Activated T-cell treated with anti-CD3 and anti-CD28 coated beads for 24 hours (primary cell): ENCODE results near the gene MXRA7.
"Not testable (repeated sequence)": the region's sequence is repeated elsewhere in the genome, so short reads cannot be mapped to it uniquely, and the experiment has no call there.

Experiments used
- DNase-seq: peaks from one replicate; pipeline ENCODE4 v3.0.0-alpha.2; 2020; ENCODE audit warnings: low read depth

MXRA7 gene

DNA sequence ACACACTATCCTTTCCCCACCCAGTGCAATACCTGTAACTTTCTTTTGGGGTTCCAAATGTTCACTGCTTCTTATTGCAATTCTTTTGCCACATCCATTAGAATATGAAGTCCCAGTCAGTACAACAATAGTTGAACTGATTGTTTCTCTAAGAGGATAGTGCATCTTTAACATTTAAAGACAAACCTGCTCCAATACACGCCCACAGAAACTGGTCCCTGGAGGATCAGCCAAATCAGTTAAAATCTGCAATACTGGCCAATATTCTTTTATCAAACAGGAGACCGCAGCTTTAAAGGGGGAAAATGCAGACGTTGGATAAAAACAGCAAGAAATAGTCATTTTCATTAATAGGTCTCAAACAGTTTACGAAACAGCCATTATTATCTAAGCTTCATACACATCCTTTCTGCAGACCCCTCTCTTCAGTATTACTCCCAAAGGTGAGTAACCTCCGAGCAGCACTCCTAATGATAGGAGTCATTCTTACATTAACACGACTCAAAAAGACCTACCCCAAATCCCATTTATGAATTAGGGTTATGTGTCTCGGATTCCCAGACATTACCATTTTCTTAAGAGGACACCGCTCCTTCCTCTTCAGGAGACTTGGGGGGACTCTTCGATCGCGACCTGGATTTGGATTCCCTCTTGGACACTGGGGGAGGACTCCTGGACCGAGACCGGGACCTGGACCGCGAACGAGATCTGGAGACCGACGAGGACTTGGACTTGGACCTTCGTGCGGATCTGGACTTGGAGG is 25.0 kb upstream of the MXRA7 start:
- DNase-seq: no peak

DNA sequence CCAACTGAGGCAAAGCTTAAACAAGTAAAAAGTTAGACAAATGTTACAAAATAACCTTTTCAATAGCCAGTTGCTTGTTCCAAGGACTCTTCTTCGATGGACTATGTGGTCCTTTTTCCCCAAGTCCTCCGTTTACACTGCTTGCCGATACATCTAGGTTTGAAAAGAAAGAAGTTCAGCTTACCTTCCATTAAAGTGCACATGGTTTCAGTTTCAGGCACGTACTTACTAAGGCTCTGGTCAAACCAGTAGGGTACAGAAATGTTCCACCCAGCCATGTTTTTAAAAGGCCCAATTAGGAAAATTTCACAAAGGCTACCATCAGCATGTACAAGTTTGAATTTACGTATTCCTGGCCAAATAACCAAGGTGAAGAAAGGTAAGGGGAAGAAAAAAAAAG is 24.2 kb upstream of the MXRA7 start:
- DNase-seq: no peak

DNA sequence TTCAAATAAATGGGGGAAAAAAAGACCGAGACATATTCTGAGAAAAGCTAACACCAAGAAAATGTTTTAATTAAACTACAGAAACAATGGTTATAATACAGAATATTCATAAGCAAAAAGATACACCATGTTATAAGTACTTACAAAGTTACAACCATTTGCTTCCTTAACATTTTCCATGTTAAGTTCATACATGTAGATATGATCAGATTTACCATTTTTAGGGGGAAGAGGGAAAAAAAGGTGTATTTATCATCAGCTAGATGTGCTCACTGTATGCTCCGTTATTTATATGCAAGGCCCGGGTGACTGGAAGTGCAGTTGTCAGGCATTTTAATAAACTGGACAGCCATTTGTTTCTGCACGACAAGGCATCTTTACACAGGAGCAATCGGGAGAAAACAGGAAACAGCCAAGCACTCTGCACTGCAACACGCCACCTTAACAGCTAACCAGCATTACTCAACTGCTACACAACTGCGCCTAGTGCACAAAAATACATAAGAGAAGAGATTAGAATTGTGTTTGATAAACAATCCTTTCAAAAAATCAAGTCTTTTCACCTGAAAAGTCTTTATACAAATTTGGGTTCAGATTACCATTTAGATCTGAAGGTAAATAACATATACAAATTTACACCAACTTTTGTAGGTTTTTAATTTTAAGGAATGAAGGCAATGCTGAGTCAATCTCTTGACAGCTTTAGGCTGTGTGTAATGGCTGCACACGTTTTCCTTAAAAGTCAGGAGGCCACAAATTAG is 23.5 kb upstream of the MXRA7 start:
- DNase-seq: no peak

DNA sequence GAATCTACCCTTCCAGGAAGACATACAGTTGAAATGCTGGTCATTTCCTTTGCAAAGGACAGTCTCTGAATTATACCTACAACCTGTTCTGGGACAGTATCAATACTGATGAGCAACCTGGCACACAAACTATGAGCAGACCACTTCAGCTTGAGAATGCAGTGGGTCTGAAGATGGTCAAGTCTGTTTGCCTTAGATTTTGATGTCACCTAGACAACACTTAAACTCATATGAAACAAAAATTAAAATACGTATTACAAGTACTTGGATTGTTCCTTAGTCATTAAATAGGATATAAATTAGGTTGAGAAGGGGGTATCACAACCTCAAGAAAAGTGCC is 22.8 kb upstream of the MXRA7 start:
- DNase-seq: no peak

DNA sequence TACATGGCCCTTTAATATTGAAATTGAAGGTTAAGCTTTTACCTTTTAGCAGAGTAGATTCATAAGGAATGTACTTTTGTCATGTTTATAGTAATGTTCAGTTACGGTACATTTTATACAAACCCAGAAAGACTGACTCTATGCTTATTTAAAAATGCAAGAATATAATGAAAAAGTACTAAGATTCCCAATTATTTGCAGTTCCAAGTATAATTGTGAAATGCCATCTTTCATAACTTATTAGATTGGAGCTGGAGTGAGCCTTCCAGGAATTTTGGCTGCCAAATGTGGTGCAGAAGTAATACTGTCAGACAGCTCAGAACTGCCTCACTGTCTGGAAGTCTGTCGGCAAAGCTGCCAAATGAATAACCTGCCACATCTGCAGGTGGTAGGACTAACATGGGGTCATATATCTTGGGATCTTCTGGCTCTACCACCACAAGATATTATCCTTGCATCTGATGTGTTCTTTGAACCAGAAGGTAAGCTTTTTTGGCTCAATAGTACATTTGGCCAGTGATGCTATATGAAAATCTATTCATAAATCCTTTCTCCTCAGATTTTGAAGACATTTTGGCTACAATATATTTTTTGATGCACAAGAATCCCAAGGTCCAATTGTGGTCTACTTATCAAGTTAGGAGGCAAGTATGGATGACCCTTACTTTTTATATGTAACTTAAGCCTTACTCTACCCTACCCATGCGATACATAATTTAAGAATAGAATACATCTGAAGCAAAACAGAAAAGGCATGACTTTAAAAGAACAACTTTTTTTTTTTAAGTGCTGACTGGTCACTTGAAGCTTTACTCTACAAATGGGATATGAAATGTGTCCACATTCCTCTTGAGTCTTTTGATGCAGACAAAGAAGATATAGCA is 22.2 kb upstream of the MXRA7 start:
- no peak for DNase-seq

DNA sequence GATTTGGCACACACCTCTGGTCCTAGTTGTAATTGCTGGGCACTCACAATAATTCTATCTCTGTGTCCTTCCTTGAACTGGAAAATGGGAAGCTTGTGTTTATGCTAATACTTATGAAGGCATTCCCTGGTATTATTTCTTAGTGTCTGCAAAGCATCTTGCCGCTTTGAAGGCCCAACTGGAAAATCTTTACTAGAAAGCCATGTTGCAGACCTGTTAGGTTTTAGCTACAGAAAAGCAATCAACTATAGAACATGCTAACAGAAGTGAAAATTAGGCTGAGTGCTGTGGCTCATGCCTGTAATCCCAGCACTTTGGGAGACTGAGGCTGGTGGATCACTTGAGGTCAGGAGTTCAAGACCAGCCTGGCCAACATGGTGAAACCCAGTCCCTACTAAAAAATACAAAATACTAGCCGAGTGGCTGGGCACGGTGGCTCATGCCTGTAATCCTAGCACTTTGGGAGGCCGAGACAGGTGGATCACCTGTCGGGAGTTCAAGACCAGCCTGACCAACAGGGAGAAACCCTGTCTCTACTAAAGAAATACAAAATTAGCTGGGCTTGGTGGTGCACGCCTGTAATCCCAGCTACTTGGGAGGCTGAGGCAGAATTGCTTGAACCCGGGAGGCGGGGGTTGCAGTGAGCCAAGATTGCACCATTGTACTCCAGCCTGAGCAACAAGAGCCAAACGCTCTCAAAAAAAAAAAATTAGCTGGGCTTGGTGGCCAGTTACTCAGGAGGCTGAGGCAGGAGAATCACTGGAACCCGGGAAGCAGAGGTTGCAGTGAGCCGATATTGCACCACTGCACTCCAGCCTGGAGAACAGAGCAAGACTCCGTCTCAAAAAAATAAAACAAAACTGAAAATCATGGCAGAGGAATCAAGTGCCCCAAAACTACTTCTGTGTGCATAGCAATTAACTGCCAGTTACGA is 21.3 kb upstream of the MXRA7 start:
- not testable (repeated sequence) for DNase-seq

DNA sequence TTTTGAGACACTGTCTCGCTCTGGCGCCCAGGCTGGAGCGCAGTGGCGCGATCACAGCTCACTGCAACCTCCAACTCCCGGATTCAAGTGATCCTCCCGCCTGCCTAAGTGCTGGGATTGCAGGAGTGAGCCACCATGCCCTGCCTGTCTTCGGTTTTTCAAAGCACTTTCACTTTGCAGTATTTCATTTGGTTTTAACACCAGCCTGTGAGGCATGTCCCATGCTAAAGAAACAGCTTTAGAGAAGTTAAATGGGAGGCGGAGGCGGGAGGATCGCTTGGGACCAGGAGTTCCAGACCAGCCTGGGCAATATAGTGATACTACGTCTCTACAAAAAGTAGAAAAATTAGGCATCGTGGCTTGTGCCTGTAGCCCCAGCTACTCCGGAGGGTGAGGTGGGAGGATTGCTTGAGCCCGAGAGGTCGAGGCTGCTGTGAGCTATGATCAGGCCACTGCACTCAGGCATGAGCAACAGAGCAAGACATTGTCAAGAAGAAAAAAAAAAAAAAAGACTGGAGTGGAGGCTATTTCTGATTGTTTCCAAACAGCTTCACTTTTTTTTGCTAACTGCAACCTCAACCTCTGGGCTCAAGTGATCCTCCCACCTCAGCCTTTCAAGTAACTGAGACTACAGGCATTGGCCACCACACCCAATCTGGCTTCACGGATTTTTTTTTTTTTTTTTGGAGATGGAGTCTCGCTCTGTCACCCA is 17.1 kb upstream of the MXRA7 start:
- no peak for DNase-seq

DNA sequence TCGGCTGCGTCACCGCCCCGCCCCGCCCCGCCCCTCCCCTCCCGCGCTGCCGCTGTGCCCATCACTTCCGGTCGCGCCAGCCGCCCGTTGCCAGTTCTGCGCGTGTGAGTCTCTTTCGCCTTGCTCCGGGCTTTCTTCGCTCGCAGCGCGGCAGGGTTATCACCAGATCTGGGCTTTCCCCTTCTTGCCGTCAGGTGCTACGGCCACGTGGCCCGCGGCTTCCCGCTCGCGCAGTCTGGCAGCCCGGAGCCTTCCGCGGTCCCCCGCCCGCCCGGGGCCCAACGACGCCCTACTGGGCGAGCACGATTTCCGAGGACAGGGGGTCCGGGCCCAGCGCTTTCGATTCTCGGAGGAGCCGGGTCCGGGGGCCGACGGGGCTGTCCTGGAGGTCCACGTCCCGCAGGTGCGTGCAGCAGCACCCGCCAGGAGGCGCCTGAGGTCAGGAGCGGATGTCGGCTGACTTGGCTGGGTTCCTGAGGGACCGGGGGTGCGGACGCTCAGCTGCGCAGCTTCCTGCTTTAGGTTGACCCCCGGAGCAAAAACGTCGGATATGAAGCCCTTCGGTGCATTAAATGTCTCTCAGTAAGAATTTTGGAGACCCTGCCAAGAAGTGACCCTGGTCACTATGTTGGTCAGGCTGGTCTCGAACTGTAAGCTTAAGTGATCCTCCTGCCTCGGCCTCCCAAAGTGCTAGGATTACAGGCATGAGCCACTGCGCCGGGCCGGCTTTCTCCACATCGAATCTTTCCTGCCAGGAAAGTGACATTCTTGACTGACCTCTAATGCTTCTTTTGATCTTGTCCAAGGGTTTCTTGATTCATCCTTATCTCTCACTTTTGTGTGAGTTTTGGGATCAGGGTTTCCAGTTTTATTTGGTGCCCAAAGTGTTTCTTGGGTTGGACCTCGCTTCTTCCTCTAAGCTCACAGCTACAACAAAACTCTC is 16.3 kb upstream of the MXRA7 start, which contains the start of gene METTL23:
Gene METTL23, plus strand, starts transcription at position 64 of the 943 bp plus-strand sequence. CDS start 2,872 bp downstream, outside the sequence.
- DNase-seq: peak; percentile 69

DNA sequence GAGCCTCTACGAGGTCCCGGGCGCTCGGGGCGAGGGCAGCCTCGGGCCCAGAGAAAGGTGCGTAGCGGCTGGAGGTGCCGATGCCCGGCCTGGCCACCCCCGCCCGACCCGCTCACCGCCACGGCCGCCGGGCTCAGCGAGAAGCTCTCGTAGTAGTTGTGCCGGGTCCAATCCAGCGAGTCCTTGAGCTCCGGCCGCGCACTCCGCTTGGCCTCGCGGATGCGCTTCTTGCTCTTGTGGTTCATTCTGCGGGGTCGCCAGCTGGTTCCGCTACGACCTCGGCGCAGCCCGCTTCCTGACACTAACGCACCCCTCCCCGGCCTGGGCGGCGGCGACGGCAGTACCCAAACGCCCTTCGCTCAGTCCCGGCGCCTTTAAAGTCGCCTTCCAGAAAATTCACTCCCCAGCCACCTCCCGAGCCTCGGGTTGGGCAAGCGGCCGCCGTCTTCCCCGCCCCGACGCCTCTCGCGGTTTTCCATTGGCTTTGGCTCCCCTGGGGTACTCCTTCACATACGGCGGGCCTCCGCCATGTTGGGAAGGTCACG is 15.5 kb upstream of the MXRA7 start, which contains the start of gene JMJD6:
Gene JMJD6, minus strand, starts transcription at position 376 of the 545 bp plus-strand sequence. Its CDS starts 131 bp downstream, at position 245.
- DNase-seq: peak; percentile 93

DNA sequence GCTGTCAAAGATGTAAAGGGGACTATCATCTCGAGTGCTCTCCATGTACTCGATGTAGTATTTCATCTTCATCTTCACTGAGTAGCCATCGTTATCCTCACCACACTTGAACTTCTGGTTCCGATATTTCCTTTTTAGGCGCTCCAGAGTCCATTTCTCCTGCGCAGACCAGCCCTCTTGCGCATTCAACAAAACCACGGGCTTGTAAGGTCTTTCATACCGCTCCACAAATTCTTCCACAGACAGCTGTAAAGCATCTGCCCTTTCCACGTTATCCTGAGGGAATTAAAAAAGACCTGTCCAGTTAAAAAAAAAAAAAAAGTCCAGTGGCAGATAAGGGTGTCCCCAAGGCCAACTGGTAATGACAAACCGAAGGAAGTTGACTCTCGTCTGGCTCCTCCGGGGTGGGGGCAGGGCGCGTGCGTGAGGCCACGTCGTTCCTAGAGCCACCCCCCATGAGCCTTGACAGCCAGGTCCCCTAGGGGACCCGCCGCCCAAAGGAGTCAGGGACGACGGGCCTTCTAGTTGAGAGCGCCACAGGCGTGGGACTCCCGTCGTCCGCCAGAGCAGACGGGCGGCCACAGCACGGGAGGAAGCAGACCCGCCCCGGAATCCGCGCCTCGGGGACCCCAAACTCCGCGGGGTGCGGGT is 14.9 kb upstream of the MXRA7 start:
- peak; percentile 64 for DNase-seq

DNA sequence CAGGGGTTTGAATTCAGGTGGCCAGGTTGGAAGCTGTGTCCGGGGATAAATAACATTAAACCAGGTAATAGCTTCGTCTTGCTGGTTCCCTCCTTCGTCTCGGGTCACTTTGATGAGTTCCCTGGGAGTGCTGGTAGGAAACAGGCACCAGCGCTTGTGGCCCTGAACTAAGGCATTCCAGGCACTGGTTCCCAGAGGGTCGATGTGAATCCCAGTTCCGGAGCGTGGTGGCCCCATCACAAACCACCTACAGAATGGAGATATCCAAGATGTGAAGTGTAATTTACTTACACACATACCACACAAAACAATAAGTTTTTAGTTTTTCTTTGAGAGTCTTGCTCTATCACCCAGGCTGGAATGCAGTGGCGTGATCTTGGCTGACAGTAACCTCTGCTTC is 13.0 kb upstream of the MXRA7 start:
- no peak for DNase-seq

DNA sequence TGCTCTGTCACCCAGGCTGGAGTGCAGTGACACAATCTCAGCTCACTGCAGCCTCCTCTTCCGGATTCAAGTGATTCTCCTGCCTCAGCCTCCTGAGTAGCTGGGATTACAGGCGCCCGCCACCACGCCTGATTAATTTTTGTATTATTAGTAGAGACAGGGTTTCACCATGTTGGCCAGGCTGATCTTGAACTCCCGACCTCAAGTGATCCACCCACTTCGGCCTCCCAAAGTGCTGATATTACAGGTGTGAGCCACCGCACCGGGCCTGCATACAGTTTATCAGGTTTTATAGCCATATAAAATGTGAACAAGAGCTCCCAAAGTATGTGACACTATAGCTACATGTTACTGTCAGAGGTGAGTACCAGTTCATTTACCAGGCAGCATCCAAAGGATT is 12.2 kb upstream of the MXRA7 start:
- not testable (repeated sequence) for DNase-seq

DNA sequence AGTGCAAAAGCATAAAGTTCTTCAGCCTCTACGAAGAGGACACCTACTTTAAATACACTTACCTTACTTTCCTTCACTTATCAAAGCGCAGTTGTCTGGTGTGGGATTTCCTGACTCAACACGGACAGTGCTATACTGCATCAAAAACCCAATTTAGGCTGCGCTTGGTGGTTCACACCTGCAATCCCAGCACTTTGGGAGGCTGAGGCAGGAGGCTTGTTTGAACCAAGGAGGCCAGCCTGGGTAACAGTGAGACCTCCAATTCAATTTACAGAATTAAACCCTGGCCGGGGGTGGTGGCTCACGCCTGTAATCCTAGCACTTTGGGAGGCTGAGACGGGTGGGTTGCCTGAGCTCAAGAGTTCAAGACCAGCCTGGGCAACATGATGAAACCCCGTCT is 11.5 kb upstream of the MXRA7 start:
- no peak for DNase-seq

DNA sequence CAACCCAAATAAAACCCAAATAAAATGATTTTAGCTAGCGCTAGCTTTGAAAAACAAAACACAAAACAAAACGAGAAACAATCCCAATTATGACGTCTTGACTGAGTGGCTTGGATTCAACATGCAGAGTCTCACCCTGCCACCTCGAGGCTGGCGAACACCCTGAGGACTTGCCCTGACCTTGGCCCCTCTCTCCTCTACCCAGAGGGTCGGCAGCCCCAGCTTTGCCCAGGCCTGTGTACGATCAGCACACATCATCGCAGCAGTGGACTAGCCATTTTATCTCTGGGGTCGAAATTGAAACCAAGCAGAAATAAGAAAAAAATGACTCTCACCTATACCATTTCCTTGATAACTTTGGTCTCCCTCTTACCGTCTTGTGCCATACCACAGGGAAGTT is 10.7 kb upstream of the MXRA7 start:
- no peak for DNase-seq

DNA sequence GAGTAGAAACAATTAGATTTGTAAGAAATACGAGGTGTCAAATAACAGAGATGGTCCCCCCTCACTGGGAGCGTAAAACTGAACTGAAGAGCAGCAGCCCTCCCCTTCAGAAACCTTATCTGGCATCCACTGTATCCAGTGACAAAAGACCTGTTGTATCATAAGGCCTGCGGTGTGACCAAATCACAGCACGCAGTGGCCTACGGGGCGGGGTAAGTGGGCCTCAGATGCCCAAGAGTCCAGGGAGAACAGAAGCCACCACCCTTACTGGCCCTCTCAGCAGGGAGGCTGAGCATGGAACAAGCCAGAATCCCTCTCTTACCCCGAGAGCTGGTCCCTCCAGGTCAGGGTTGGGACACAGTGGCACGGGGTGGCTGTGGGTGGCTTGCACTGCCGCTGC is 10.2 kb upstream of the MXRA7 start:
- no peak for DNase-seq

DNA sequence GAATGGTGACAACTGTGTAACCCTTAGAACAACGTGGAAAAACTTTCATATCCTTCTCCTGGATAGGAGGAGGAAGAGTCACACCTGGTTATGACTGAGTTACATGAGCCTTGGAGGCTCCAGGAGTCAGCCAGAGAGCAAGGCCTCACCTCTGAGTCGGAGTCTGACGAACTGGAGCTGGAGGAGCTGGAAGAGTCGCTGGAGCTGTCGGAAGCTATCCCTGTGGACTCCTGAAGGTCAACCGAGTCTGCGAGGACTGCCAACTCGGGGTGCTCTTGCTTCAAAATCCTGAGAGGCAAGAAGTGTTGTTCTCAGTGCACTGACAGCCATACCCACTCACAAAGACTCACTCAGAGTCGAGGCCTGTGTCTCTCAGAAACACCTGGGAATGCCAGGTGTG is 9.4 kb upstream of the MXRA7 start:
- no peak for DNase-seq

DNA sequence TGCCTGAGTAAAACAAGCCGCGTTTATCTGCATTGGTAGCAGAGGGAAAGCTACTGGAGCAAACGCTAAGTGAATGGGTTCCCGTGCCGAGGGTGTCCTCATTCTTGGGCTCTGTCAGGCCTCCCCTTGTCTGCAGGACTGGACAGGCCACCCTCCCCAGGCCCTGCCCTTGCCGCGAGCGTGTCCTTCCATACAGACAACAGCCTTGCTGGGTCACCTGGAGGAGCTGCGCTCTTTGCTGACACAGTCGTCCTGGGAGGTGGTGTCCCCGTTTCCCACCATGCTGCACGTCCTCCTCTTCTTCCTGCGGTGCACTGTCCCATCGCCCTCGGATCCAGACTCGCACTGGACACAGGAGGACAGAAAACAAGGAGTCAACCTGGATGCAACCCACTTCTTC is 7.8 kb upstream of the MXRA7 start:
- no peak for DNase-seq

DNA sequence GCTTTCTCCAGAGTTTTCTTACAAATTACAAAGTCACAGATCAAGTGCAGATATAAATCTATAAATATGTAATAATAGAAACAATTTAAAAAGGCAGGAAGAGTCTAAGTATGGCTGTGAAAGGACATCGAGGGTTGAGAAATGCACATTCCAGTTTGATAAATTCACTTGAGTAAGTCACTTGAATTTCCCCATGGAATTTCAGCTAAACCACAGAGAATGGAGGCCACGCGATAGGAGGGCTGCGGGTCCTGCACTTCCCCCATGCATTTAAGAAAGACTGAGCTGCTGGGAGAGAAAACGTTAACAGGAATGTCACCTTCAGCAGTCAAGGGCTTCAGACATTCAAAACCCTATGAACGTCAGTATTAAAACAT is 6.1 kb upstream of the MXRA7 start:
- DNase-seq: no peak
